Left kidney (tissue), 2 donors: ENCODE results near the gene HSPB7. TPM values are rescaled to one million over a fixed set of nuclear protein-coding genes. Genes with fewer than 3 reads are reported as not detected.
"Not testable (repeated sequence)": the region's sequence is repeated elsewhere in the genome, so short reads cannot be mapped to it uniquely, and the experiment has no call there.

Source experiments
- DNase-seq: peaks from one replicate; pipeline ENCODE4 v3.0.0-alpha.2; 2013
- polyA plus RNA-seq: library from polyadenylated mRNA; unstranded; fragments of 120-200 nt; gene quantifications from one replicate; pipeline ENCODE4 v1.2.1, GENCODE V29; 2013; ENCODE audit not compliant: insufficient read length

Gene HSPB7
- polyA plus RNA-seq, 1 donor = 2.5 TPM

GRCh38 chr1:16022393-16022792 lies 4.5 kb upstream of the HSPB7 start:
- DNase-seq = no peak

- peak; percentile 47 for DNase-seq
Observed at GRCh38 chr1:16021681-16022080, 3.8 kb upstream of the HSPB7 start, which contains the start of gene CLCNKA. Gene CLCNKA, plus strand, starts transcription at chr1:16022036. Its CDS starts 584 bp downstream, at chr1:16022620.

- DNase-seq = not testable (repeated sequence)
Observed at GRCh38 chr1:16020878-16021277, 3.0 kb upstream of the HSPB7 start.

- DNase-seq = no peak
Observed at GRCh38 chr1:16020325-16020724, 2.5 kb upstream of the HSPB7 start.

GRCh38 chr1:16019644-16020277 lies 1.9 kb upstream of the HSPB7 start:
- no peak for DNase-seq

- no peak for DNase-seq
Observed at GRCh38 chr1:16018749-16019643, 1.2 kb upstream of the HSPB7 start.

GRCh38 chr1:16018308-16018707 lies 465 bp upstream of the HSPB7 start:
- no peak for DNase-seq

GRCh38 chr1:16017076-16017460 lies 775 bp downstream of the HSPB7 start:
- DNase-seq = no peak

GRCh38 chr1:16015960-16016901 lies 1.6 kb downstream of the HSPB7 start:
- DNase-seq = no peak

- no peak for DNase-seq
Observed at GRCh38 chr1:16015491-16015890, 2.4 kb downstream of the HSPB7 start.

- DNase-seq = no peak
Observed at GRCh38 chr1:16014509-16015482, 3.0 kb downstream of the HSPB7 start.

- no peak for DNase-seq
Observed at GRCh38 chr1:16013908-16014258, 4.0 kb downstream of the HSPB7 start.

GRCh38 chr1:16013220-16013907 lies 4.5 kb downstream of the HSPB7 start:
- DNase-seq = peak; percentile 45

- peak; percentile 75 for DNase-seq
Observed at GRCh38 chr1:16012590-16013219, 5.1 kb downstream of the HSPB7 start.

- no peak for DNase-seq
Observed at GRCh38 chr1:16011936-16012589, 5.8 kb downstream of the HSPB7 start.

GRCh38 chr1:16010837-16011236 lies 7.0 kb downstream of the HSPB7 start:
- DNase-seq = no peak

GRCh38 chr1:16009678-16010077 lies 8.2 kb downstream of the HSPB7 start:
- no peak for DNase-seq

GRCh38 chr1:16009030-16009460 lies 8.8 kb downstream of the HSPB7 start:
- peak; percentile 80 for DNase-seq

- no peak for DNase-seq
Observed at GRCh38 chr1:16007671-16008341, 10.0 kb downstream of the HSPB7 start.
